ENCODE data around the gene MMP25. TPM values are rescaled to one million over a fixed set of nuclear protein-coding genes. Genes with fewer than 3 reads are reported as not detected.
A peak's percentile ranks its signal among the peaks of the same experiment; 100 is the strongest.

The MMP25 gene, protein sequence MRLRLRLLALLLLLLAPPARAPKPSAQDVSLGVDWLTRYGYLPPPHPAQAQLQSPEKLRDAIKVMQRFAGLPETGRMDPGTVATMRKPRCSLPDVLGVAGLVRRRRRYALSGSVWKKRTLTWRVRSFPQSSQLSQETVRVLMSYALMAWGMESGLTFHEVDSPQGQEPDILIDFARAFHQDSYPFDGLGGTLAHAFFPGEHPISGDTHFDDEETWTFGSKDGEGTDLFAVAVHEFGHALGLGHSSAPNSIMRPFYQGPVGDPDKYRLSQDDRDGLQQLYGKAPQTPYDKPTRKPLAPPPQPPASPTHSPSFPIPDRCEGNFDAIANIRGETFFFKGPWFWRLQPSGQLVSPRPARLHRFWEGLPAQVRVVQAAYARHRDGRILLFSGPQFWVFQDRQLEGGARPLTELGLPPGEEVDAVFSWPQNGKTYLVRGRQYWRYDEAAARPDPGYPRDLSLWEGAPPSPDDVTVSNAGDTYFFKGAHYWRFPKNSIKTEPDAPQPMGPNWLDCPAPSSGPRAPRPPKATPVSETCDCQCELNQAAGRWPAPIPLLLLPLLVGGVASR
- 10 to 100 TPM; 10.0 to 41.4 (median 20.5) TPM for total RNA-seq

DNA sequence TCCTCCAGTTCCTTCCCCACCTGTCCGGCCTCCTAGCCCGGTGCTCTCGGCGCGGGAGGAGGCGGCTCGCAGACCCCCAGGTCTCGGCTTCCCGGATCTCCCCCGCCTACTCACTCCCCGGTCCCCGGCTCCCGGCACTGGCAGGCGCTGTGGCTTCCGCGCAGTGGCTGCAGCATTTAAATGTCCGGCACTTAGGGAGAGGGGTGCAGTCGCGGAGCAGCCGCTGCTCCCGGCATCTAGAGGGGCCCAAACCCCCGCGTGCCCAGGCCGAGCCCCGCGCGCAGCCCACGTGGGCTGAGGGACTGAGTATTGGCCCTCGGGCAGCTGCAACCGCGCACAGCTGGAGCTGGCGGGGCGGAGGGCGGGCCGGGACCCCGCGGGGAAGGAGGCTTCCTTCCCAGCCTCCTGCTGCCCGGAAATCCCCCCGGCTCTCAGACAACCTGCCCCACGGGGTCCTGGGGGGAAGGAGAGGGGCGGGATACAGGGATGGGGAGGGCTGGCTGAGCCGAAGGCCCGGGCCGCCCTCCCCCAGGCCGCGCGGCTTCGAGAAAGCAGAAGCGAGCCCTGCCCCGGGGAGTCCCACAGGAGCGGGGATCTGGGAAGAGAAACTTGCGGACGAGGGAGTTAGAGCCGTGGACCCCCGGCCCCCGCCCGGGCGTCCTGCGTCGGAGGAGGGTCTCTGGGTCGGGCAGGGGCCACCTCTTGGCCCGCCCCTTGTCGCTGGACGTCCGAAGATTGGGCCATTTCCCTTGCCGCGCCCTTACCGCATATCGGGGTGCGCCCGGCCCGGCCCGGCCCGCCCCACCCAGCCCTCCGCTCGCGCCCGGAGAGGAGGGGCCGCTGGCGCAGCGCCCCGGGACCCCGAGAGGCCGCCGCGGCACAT lies at the start of gene MMP25:
TSS of gene MMP25 (plus strand) at position 804 of the 883 bp plus-strand sequence. CDS start 357 bp downstream, outside the sequence.
- Histone ChIP-seq H3K27ac (peak within 1 kb of the TSS; percentile 32 to 85 (median 70)), H3K4me3 (peak within 1 kb of the TSS; percentile 27 to 54 (median 44)), H3K36me3 (no peaks in the 10 kb centered on the region), H3K9me3 (no peaks in the 10 kb centered on the region), H3K27me3 (peaks cover 0 to 36% (median 26%) of the 10 kb centered on the region in 4 donors), H3K4me1 (peaks cover 21 to 34% (median 25%) of the 10 kb centered on the region in 4 donors)
- ATAC-seq (ENCODE audit: low FRiP score in 2 of 2) (peak; percentile 21 to 75), DNase-seq (peak; percentile 54 to 89)
- no peak for TF ChIP-seq POLR2A (IDR thresholded peaks at IDR 0.05)
- TF ChIP-seq, protein P1, sequence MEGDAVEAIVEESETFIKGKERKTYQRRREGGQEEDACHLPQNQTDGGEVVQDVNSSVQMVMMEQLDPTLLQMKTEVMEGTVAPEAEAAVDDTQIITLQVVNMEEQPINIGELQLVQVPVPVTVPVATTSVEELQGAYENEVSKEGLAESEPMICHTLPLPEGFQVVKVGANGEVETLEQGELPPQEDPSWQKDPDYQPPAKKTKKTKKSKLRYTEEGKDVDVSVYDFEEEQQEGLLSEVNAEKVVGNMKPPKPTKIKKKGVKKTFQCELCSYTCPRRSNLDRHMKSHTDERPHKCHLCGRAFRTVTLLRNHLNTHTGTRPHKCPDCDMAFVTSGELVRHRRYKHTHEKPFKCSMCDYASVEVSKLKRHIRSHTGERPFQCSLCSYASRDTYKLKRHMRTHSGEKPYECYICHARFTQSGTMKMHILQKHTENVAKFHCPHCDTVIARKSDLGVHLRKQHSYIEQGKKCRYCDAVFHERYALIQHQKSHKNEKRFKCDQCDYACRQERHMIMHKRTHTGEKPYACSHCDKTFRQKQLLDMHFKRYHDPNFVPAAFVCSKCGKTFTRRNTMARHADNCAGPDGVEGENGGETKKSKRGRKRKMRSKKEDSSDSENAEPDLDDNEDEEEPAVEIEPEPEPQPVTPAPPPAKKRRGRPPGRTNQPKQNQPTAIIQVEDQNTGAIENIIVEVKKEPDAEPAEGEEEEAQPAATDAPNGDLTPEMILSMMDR (IDR thresholded peaks at IDR 0.05) = no peak
- no peak for TF ChIP-seq EP300 (IDR thresholded peaks at IDR 0.05)
- no peak for TF ChIP-seq POLR2AphosphoS5 (IDR thresholded peaks at IDR 0.05)
- WGBS, 2 donors = 2% methylated on average over 22 to 30 of the region's 86 CpGs

DNA sequence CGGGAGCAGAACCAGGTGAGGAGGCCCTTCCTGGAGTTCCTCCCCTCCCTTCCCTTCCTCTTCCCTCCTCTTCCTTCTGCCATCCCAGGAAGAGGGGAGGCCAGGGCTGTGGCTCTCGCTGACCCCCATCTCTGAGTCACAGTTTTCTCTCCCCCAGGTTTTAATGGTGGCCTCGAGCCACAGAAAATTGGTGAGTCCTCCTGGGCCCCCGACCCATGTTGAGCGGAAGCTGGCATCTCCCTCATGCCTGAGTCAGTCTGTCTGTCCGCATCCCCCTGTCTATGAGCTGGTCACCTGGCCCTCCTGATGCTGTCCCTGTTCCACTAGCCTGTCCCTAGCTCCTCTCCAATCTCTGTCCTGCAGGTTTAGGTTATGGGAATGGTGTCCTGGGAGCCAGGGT lies 46.4 kb upstream of the MMP25 start:
- WGBS, 2 donors = 80 to 83% methylated on average over 5 to 6 of the region's 6 CpGs

DNA sequence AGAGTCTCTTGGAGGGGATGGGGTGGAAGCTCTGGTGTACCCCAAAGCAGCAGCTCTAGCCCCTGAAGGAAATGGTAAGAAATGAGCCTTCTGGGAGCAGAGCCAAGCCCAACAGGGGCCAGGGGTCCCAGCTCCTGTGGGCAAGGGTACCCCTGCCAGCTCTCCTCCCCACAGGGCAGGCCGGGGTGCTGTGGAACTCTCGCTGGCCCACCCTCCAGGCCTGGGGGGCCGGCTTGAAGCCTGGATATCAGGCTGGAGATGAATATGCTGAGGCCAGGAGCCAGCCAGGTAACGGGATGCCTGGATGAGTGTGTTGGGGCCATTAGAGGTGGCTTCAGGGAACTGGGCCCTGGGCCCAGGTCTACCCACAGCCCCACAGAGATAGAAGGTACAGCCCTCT lies 45.8 kb upstream of the MMP25 start:
- H3K4me3 ChIP-seq = no peak overlapping the region
- no peak for ATAC-seq (ENCODE audit: low FRiP score in 2 of 2)
- TF ChIP-seq EP300 (IDR thresholded peaks at IDR 0.05) = no peak
- TF ChIP-seq POLR2AphosphoS5 (IDR thresholded peaks at IDR 0.05) = no peak
- TF ChIP-seq, protein P1 (IDR thresholded peaks at IDR 0.05) = no peak
- TF ChIP-seq POLR2A (IDR thresholded peaks at IDR 0.05) = no peak
- no peak overlapping the region for H3K27ac ChIP-seq
- H3K36me3 ChIP-seq = no peaks in the 10 kb centered on the region
- H3K9me3 ChIP-seq = no peaks in the 10 kb centered on the region
- no peaks in the 10 kb centered on the region for H3K27me3 ChIP-seq
- no peak for DNase-seq
- WGBS, 2 donors = 86% methylated on average over 4 of the region's 4 CpGs; no CpG with 5 or more reads in 1 of the 2 donors
- H3K4me1 ChIP-seq = peaks cover 3 to 11% (median 8%) of the 10 kb centered on the region in 4 donors

More for the DNA sequence above, 46.4 kb upstream of the MMP25 start:
- Histone ChIP-seq H3K4me1 (peaks cover 3 to 7% (median 6%) of the 10 kb centered on the region in 4 donors), H3K27me3 (no peaks in the 10 kb centered on the region), H3K9me3 (no peaks in the 10 kb centered on the region), H3K4me3 (no peak overlapping the region), H3K27ac (no peak overlapping the region), H3K36me3 (no peaks in the 10 kb centered on the region)
- no peak for TF ChIP-seq EP300 (IDR thresholded peaks at IDR 0.05)
- TF ChIP-seq POLR2A (IDR thresholded peaks at IDR 0.05) = no peak
- TF ChIP-seq, protein P1 (IDR thresholded peaks at IDR 0.05) = no peak
- no peak for TF ChIP-seq POLR2AphosphoS5 (IDR thresholded peaks at IDR 0.05)
- ATAC-seq (ENCODE audit: low FRiP score in 2 of 2) (no peak), DNase-seq (no peak)

DNA sequence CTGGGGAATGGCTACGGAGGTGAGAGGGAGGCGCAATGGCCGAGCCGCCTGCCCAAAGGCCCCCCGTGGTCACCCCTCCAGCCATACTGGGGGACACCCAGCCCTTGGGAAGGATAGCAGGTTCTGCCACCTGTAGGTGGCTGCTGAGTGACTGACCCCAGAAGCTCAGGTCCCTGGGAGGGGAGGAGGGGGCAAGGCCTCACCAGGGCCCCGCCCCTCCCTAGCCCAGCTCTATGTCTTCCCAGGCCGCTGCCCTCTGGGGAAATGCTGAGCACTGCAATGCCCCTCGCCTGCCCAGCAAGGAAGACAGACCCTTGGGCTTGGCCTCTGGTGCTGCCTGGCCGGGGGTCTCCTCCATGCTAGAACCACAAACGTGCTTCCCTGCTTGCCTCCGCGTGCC lies 45.0 kb upstream of the MMP25 start:
- 64 to 81% methylated on average over 5 to 9 of the region's 12 CpGs for WGBS, 2 donors
- Histone ChIP-seq H3K4me3 (no peak overlapping the region), H3K4me1 (peaks cover 3 to 15% (median 8%) of the 10 kb centered on the region in 4 donors), H3K9me3 (no peaks in the 10 kb centered on the region), H3K27ac (no peak overlapping the region), H3K36me3 (no peaks in the 10 kb centered on the region), H3K27me3 (no peaks in the 10 kb centered on the region)
- ATAC-seq (ENCODE audit: low FRiP score in 2 of 2) (no peak), DNase-seq (no peak)
- TF ChIP-seq POLR2A (IDR thresholded peaks at IDR 0.05) (no peak), EP300 (IDR thresholded peaks at IDR 0.05) (no peak), POLR2AphosphoS5 (IDR thresholded peaks at IDR 0.05) (no peak)
- TF ChIP-seq, protein P1 (IDR thresholded peaks at IDR 0.05) = no peak
